ENCODE results near the gene PAX8. TPM values are rescaled to one million over a fixed set of nuclear protein-coding genes. Genes with fewer than 3 reads are reported as not detected.

PAX8 gene
- total RNA-seq, 1 donor from 2014 or later: 0.35 TPM

DNA sequence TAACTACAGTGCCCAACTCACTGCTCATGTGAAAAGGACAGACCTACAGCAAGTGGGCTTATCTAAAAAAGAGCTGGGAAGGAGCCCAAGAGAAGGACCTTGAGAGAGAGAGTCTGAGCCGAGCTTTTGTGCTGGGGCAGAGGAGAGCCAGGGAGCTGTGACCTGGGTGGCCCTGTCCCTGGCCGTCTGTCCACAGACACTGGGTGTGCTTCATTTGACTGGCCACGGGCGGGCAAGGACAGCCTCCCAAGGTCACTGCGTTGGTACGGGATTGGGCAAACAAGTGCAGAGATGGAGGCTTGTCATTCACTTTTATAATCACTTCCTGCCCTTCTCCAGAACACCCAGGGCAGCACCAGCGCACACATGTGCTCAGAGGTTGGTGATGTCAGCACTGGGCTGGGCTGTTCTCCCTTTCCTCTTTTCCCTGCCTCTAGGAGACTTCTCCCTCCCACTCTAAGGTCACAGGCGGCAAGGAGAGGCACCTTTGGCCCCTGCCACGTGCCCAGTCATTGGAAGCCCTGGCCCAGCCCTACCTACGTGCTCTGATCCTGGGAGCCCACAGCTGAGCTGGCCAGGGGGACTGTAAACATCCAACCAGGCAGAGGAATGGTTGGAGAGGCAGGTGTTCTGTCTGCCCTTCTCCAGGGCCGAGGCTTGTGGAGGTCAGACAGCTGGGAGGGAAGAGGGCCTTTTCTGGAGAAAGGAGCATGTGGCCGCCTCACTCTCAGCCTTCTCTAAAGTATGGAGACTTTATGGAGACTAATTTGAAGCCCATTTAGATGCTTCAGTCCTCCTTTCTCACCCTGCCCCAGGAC is 111.4 kb downstream of the PAX8 start:
- DNase-seq (no peak), ATAC-seq (ENCODE audit: poor library complexity) (peak; percentile 80)

GRCh38 chr2:113166187-113166645 is 112.5 kb downstream of the PAX8 start:
- intact Hi-C loops (cut with DNase I): no loop called here
- ATAC-seq (ENCODE audit: poor library complexity) (no peak), DNase-seq (no peak)

More for the DNA sequence above, 111.4 kb downstream of the PAX8 start:
- intact Hi-C loops (cut with DNase I): no loop called here

Other genes with a start within 250 kb of the PAX8 start
- not detected for gene IL36B, start 226.1 kb downstream of the PAX8 start, total RNA-seq
- not detected for gene IL36RN, start 219.7 kb downstream of the PAX8 start, total RNA-seq
- not detected for gene IL1F10, start 211.0 kb downstream of the PAX8 start, total RNA-seq
- gene IL1RN, start 151.3 kb downstream of the PAX8 start, total RNA-seq: 0.51 TPM
- gene PSD4, start 105.0 kb downstream of the PAX8 start, total RNA-seq: 2.6 TPM
- 38.4 TPM for gene ZNG1B, start 158.8 kb upstream of the PAX8 start, total RNA-seq
- not detected for gene FOXD4L1, start 219.7 kb upstream of the PAX8 start, total RNA-seq

Data from Right ventricle myocardium superior (tissue), 1 donor.